Large intestine (tissue), 3 donors: Measurements from ENCODE around the gene RNF182. TPM values are rescaled to one million over a fixed set of nuclear protein-coding genes. Genes with fewer than 3 reads are reported as not detected.

Experiments
- DNase-seq, 2 donors: peaks; one replicate each; pipeline versions ENCODE4 v3.0.0 to v3.0.0-alpha.2; 2013
- H3K27ac ChIP-seq: one replicate; pipeline ENCODE4 v1.5.1; 2013; ENCODE audit warnings: low read length
- H3K27me3 ChIP-seq: 2 replicates; pipeline ENCODE4 v1.6.1; 2013; ENCODE audit warnings: low read length; ENCODE audit not compliant: control insufficient read depth, insufficient read depth
- H3K36me3 ChIP-seq: 2 replicates; pipeline ENCODE4 v1.6.1; 2013; ENCODE audit warnings: low read length; ENCODE audit not compliant: control insufficient read depth, insufficient read depth
- H3K4me1 ChIP-seq: one replicate; pipeline ENCODE4 v1.6.1; 2013; ENCODE audit warnings: low read length; ENCODE audit not compliant: control insufficient read depth, insufficient read depth
- H3K4me3 ChIP-seq: one replicate; pipeline ENCODE4 v1.5.1; 2013; ENCODE audit warnings: low read length
- H3K9me3 ChIP-seq: one replicate; pipeline ENCODE4 v1.6.1; 2013; ENCODE audit warnings: mild to moderate bottlenecking, low read depth, low read length, moderate library complexity; ENCODE audit not compliant: control insufficient read depth
- WGBS: methylation state at CpG from one replicate; pipeline ENCODE4 v1.1.5; 2013; ENCODE audit warnings: low lambda C conversion rate; ENCODE audit not compliant: insufficient coverage; 5-methylcytosine and 5-hydroxymethylcytosine counted together
- polyA plus RNA-seq: library from polyadenylated mRNA; unstranded; fragments of 120-200 nt; gene quantifications from one replicate; pipeline ENCODE4 v1.2.1, GENCODE V29; 2013

Gene RNF182
- polyA plus RNA-seq, 1 donor, result 1.6 TPM

DNA sequence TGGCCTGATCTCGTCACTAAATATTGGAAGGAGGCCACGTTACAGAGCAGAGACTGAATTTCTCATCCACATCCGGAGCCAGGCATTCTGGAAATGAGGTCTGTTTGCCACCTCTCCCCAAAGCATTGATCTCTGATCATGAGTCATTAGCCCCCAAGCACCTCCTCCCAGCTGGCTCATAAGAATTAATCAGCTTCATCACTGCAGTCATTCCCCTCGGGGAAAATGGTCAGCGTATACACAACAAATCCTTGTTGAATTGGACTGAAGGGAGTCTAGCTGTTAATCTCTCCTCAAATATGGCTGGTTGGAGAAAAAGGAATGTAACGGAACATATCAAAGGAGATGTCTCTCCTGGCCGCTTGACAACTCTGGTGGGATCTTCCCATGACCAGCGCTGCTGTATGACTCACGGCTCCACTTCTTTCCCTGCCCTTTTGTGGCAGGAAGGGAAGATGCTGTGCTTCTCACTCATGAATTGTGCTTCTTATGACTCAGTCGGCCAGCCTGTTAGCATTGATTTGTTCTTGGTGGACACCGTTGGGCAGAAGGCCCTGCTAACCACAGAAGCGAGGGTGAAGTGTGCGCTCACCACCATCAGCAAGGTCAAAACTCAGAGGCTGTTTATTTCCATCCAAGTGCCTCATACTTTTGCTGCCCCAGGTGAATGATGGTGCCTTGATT, 76.7 kb downstream of the RNF182 start:
- Histone ChIP-seq H3K4me1 (no peaks in the 10 kb centered on the region), H3K9me3 (no peaks in the 10 kb centered on the region), H3K36me3 (no peaks in the 10 kb centered on the region), H3K27ac (no peak overlapping the region), H3K4me3 (no peak overlapping the region), H3K27me3 (peaks cover 3% of the 10 kb centered on the region)
- peak in 1 of 2 donors; percentile 1 for DNase-seq
- no CpG with 5 or more reads among the region's 13 CpGs for WGBS

DNA sequence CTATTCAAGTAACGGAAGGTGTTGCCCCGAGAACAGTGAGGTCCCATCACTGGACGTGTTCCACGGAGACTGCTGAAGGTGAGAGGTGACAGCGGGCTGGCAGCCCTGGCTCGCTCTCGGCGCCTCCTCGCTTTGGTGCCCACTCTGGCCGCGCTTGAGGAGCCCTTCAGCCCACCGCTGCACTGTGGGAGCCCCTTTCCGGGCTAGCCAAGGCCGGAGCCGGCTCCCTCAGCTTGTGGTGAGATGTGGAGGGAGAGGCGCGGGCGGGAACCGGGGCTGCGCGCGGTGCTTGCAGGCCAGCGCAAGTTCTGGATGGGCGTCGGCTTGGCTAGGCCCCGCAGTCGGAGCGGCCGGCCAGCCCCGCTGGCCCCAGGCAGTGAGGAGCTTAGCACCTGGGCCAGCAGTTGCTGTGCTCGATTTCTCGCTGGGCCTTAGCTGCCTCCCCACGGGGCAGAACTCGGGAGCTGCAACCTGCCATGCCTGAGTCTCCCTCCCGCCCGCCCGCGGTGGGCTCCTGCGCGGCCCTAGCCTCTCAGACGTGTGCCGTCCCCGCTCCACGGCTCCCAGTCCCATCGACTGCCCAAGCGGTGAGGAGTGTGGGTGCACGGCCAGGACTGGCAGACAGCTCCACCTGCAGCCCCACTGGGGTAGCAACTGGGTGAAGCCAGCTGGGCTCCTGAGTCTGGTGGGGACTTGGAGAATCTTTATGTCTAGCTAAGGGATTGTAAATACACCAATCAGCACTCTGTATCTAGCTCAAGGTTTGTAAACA, 77.6 kb downstream of the RNF182 start:
- no peaks in the 10 kb centered on the region for H3K9me3 ChIP-seq
- H3K27me3 ChIP-seq, result peaks cover 3% of the 10 kb centered on the region
- no peaks in the 10 kb centered on the region for H3K4me1 ChIP-seq
- no CpG with 5 or more reads among the region's 47 CpGs for WGBS
- H3K4me3 ChIP-seq, result no peak overlapping the region
- H3K27ac ChIP-seq, result no peak overlapping the region
- no peaks in the 10 kb centered on the region for H3K36me3 ChIP-seq
- DNase-seq, result no peak

DNA sequence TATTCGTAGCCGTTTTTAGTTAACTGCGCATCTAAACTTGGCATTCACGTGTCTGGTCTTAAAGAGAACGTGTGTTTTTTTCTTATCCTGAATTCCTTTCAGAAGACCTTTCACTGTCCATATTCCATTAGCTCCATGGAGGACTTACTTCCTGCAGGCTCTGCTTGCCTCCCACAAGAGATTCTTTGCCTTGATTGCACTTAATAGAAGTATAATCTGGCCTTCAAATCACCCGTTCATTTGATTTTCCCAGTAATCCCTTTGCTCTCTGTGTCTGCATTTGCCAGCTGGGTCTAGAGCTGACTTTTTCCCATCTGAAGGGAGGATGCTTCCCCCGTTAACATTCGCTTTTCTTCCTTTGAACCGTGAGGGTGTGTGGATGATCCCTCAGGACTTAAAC, 79.5 kb downstream of the RNF182 start:
- H3K9me3 ChIP-seq, result no peaks in the 10 kb centered on the region
- WGBS, result 93% methylated on average over 6 of the region's 9 CpGs
- H3K4me3 ChIP-seq, result no peak overlapping the region
- H3K27me3 ChIP-seq, result peaks cover 3% of the 10 kb centered on the region
- H3K36me3 ChIP-seq, result no peaks in the 10 kb centered on the region
- DNase-seq, result no peak
- H3K27ac ChIP-seq, result no peak overlapping the region
- no peaks in the 10 kb centered on the region for H3K4me1 ChIP-seq

DNA sequence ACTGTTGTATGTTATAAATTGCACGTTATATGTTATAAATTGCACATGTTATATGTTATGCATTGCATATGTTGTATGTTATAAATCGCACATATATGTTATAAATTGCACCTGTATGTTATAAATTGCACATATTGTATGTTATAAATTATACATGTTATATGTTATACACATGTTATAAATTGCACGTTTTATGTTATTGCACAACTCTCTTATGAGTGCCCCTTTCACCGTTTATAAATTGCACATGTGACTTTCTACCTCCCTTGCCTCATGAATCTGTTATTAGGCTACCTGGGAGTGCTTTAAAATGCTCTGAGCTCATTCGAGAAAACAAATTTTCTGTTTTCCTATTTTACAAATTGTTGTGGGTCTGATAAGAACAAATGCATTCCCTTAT, 84.1 kb downstream of the RNF182 start:
- H3K27me3 ChIP-seq, result peaks cover 2% of the 10 kb centered on the region
- H3K4me1 ChIP-seq, result no peaks in the 10 kb centered on the region
- DNase-seq, result no peak
- no peak overlapping the region for H3K4me3 ChIP-seq
- 100% methylated on average over 1 of the region's 5 CpGs for WGBS
- H3K9me3 ChIP-seq, result no peaks in the 10 kb centered on the region
- no peak overlapping the region for H3K27ac ChIP-seq
- no peaks in the 10 kb centered on the region for H3K36me3 ChIP-seq

DNA sequence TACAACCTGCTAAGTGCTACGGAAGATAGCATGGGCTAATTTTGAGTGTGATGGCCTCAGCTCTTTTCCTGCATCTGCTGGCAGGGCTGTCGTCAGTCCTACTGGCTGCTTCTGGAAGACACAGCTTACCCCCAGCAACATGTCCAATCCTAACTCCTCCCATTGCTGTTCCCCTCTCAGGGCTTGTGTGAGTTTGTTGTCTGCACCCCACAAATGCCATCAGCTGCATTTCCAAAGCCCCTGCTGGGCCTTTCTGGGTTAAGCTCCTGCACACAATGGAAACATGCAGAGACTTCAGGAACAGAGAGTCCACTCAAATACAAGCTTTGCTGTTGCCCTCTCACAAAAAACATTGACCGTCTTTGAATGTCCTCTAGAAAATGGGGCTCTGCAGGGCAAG, 84.7 kb downstream of the RNF182 start:
- DNase-seq, result no peak
- WGBS, result 40% methylated on average over 1 of the region's 3 CpGs
- H3K9me3 ChIP-seq, result no peaks in the 10 kb centered on the region
- H3K4me3 ChIP-seq, result no peak overlapping the region
- no peak overlapping the region for H3K27ac ChIP-seq
- no peaks in the 10 kb centered on the region for H3K4me1 ChIP-seq
- no peaks in the 10 kb centered on the region for H3K36me3 ChIP-seq
- H3K27me3 ChIP-seq, result peaks cover 2% of the 10 kb centered on the region

DNA sequence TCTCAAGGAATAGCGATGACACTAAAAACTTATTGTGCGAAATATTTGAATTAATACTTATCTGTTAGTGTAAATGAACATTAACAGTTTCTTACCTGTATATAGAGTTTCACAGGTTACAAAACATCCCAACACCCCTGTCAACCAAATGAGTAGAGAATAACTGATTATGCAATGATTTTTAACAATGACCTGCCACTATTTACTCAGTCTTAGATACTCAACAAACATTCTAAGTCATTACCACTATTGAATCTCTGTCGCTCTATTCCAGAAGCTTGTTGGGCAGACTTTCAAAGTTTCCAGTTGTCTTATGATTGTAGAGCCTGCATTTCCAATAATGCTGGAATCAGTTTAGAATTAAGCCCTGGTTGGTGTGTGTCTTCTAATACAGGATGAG, 85.5 kb downstream of the RNF182 start:
- no peaks in the 10 kb centered on the region for H3K4me1 ChIP-seq
- no peaks in the 10 kb centered on the region for H3K9me3 ChIP-seq
- H3K27me3 ChIP-seq, result peaks cover 2% of the 10 kb centered on the region
- no peak overlapping the region for H3K27ac ChIP-seq
- WGBS, result 50% methylated on average over 2 of the region's 3 CpGs
- H3K36me3 ChIP-seq, result no peaks in the 10 kb centered on the region
- H3K4me3 ChIP-seq, result no peak overlapping the region
- DNase-seq, result no peak

DNA sequence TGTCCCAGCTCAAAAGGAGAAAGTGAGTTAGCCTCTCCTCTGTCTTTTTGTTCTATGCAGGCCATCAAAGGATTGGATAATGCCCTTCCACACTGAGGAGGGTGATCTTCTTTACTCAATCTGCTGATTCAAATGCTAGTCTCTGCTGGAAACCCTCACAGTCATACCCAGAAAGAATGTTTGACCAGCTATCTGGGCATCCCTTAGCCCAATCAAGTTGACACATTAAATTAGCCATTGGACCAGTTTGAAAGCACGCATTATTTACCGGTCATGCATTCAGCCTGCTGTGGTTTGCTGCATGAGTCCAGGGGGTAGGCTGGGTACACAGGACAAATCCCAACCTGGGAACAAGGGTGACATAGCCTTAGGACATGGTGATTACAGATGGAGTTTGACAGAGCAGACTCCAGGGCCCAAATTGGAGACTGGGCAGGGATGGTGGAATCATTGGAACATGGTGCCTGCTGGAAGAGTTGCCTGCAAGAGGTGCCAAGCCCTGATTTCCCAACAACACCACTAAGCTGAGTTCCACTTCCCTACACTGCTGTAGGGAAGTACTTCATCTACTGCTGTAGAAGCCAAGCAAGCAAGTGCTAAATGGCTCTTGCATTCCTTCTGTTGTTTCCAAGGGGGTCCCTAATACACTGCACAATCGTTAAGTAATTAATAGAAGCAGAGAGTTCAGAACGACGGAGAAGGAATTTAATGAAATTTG, 87.7 kb downstream of the RNF182 start:
- H3K4me1 ChIP-seq, result no peaks in the 10 kb centered on the region
- DNase-seq, result no peak
- no CpG with 5 or more reads among the region's 5 CpGs for WGBS
- H3K27ac ChIP-seq, result no peak overlapping the region
- no peak overlapping the region for H3K4me3 ChIP-seq
- peaks cover 2% of the 10 kb centered on the region for H3K27me3 ChIP-seq
- H3K9me3 ChIP-seq, result no peaks in the 10 kb centered on the region
- no peaks in the 10 kb centered on the region for H3K36me3 ChIP-seq

DNA sequence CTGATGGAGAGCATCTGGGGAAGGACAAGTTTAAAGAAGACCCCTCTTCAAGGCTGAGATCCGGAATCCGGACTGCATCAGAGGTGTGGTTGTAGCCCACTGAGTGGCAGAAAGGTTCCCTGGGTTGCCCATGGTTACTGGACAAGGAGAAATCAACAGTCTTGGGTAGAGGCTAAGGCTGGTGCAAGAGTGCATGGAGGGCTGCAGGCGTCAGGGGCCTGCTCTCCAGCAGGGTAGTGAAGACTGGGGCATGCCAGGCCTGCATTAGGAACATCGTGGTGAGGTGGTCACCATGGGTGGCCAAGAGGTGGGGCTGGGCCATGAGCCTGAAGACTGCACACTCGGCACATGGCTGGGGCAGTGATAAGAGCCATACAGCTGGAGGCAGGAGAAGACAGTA, 91.2 kb downstream of the RNF182 start:
- WGBS, result no CpG with 5 or more reads among the region's 5 CpGs
- Histone ChIP-seq H3K9me3 (no peaks in the 10 kb centered on the region), H3K27me3 (peaks cover under 1% of the 10 kb centered on the region), H3K4me1 (no peaks in the 10 kb centered on the region), H3K27ac (no peak overlapping the region), H3K36me3 (no peaks in the 10 kb centered on the region), H3K4me3 (no peak overlapping the region)
- DNase-seq, result no peak

DNA sequence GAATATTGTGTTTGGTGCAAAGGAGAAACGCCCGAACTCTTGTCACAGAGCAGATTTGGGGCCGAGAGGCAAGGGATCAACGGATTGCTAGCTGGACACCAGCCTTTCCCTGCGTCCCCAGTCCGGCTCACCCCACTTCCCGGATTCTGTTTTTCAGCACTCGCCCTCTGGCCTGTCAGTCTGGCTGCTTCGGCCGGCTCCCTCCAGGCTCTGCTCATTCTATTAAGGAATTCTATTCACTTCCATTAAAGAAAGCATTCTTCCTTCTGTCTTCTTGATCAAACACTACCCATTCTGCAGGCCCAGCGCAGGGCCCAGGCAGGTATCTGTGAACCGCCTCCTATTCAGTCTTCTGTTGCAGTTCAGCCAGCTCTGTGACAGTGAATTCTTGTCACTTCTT, 91.7 kb downstream of the RNF182 start:
- DNase-seq, result no peak
- H3K9me3 ChIP-seq, result no peaks in the 10 kb centered on the region
- no peaks in the 10 kb centered on the region for H3K36me3 ChIP-seq
- H3K27ac ChIP-seq, result no peak overlapping the region
- no peaks in the 10 kb centered on the region for H3K27me3 ChIP-seq
- H3K4me3 ChIP-seq, result no peak overlapping the region
- no CpG with 5 or more reads among the region's 12 CpGs for WGBS
- H3K4me1 ChIP-seq, result no peaks in the 10 kb centered on the region

DNA sequence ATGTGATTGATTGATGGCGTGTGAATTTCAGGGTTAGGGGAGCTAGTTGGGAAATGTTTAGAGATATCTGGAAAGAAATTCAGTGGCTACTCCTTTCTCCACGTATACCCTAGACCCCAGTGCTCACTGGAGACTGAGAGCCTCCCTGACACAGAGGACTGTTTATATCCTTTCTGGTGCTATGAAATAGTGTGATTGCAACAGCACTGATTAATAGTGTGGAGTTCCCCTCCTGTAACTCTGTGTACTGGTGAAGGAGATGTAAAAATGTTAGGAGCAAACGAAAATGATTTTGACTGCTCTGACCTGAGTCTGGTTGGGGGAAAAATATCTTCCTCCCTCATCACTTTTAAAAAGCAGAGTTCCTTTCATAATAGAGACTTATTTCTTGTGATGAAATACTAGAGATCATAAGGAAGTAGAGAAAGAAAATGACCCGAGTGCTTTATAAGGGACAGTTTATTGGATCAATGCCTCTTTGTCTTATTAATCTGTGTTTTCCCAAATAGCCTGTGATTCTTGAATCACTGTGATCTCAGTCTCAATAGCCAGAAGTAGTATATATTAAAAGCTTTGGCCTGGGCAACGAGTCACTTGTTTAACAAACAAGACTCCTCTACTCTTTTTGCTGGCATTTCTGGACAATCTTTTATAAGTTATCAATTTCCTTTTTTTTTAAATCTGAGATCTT, 92.3 kb downstream of the RNF182 start:
- no peaks in the 10 kb centered on the region for H3K4me1 ChIP-seq
- no peak overlapping the region for H3K27ac ChIP-seq
- H3K9me3 ChIP-seq, result no peaks in the 10 kb centered on the region
- DNase-seq, result no peak
- no peaks in the 10 kb centered on the region for H3K36me3 ChIP-seq
- WGBS, result 45% methylated on average over 2 of the region's 5 CpGs
- H3K4me3 ChIP-seq, result no peak overlapping the region
- no peaks in the 10 kb centered on the region for H3K27me3 ChIP-seq
